NK-92 (cell line): ENCODE measurements around the gene RIMS3.
"Not testable (repeated sequence)": the region's sequence is repeated elsewhere in the genome, so short reads cannot be mapped to it uniquely, and the experiment has no call there.

Experiments used
- DNase-seq: peaks from one replicate; lab custom pipeline; 2025; ENCODE audit not compliant: unreplicated experiment; lab: John Stamatoyannopoulos, UW

RIMS3 gene

GRCh38 chr1:40594187-40594531 is 71.3 kb downstream of the RIMS3 start:
- DNase-seq, result no peak

GRCh38 chr1:40593449-40594186 is 71.9 kb downstream of the RIMS3 start:
- no peak for DNase-seq

GRCh38 chr1:40592107-40592803 is 73.2 kb downstream of the RIMS3 start:
- DNase-seq, result no peak

- DNase-seq, result no peak
Observed at GRCh38 chr1:40588586-40588985, 76.9 kb downstream of the RIMS3 start.

- no peak for DNase-seq
Observed at GRCh38 chr1:40583980-40584379, 81.5 kb downstream of the RIMS3 start.

GRCh38 chr1:40582116-40582515 is 83.4 kb downstream of the RIMS3 start:
- DNase-seq, result no peak

- no peak for DNase-seq
Observed at GRCh38 chr1:40575336-40575735, 90.1 kb downstream of the RIMS3 start.

GRCh38 chr1:40574805-40575204 is 90.7 kb downstream of the RIMS3 start:
- not testable (repeated sequence) for DNase-seq
